Smooth muscle cell (in vitro differentiated cells): ENCODE data around the gene ARHGAP42. TPM values are rescaled to one million over a fixed set of nuclear protein-coding genes. Genes with fewer than 3 reads are reported as not detected.

ENCODE experiments used
- DNase-seq: peaks from one replicate; lab custom pipeline; 2025; ENCODE audit not compliant: unreplicated experiment; lab: John Stamatoyannopoulos, UW
- H2AFZ ChIP-seq: fragments of 200-600 bp; sonication (generic); 2 replicates; pipeline ENCODE4 v1.6.0; 2016; ENCODE audit warnings: antibody characterized with exemption, low read depth, mild to moderate bottlenecking
- H3F3A ChIP-seq: fragments of 200-600 bp; sonication (generic); 2 replicates; pipeline ENCODE4 v1.6.0; 2017; ENCODE audit warnings: antibody characterized with exemption, low read depth
- H3K27ac ChIP-seq: fragments of 200-600 bp; sonication (generic); 2 replicates; pipeline ENCODE4 v1.5.1; 2016; ENCODE audit warnings: low read depth, mild to moderate bottlenecking
- H3K27me3 ChIP-seq: fragments of 200-600 bp; sonication (generic); 2 replicates; pipeline ENCODE4 v1.6.1; 2016; ENCODE audit warnings: low read depth, mild to moderate bottlenecking
- H3K36me3 ChIP-seq: fragments of 200-600 bp; sonication (generic); 2 replicates; pipeline ENCODE4 v1.5.1; 2016; ENCODE audit warnings: low read depth
- H3K4me1 ChIP-seq: fragments of 200-600 bp; sonication (generic); 2 replicates; pipeline ENCODE4 v1.5.1; 2016; ENCODE audit warnings: low read depth
- H3K4me2 ChIP-seq: fragments of 200-600 bp; sonication (generic); 2 replicates; pipeline ENCODE4 v1.6.0; 2016; ENCODE audit warnings: mild to moderate bottlenecking
- H3K4me3 ChIP-seq: fragments of 200-600 bp; sonication (generic); 2 replicates; pipeline ENCODE4 v1.5.1; 2016; ENCODE audit warnings: mild to moderate bottlenecking
- H3K79me2 ChIP-seq: fragments of 200-600 bp; sonication (generic); 2 replicates; pipeline ENCODE4 v1.6.0; 2016; ENCODE audit warnings: low read depth, mild to moderate bottlenecking
- H3K9ac ChIP-seq: fragments of 200-600 bp; sonication (generic); 2 replicates; pipeline ENCODE4 v1.6.0; 2016; ENCODE audit warnings: low read depth
- H3K9me3 ChIP-seq: fragments of 200-600 bp; sonication (generic); replicated peaks from 2 replicates; pipeline ENCODE4 v1.5.1; 2016; ENCODE audit warnings: low read depth
- H4K20me1 ChIP-seq: fragments of 200-600 bp; sonication (generic); 2 replicates; pipeline ENCODE4 v1.6.0; 2016; ENCODE audit warnings: low read depth
- WGBS: methylation state at CpG from one replicate; pipeline ENCODE4 v1.1.7; 2016; ENCODE audit warnings: low lambda C conversion rate; 5-methylcytosine and 5-hydroxymethylcytosine counted together
- polyA plus RNA-seq: library from polyadenylated mRNA; unstranded; fragments of >200 nt; fragmentation: Nextera tagmentation; extraction: Ambion mirVana; gene quantifications from 2 replicates; pipeline ENCODE4 v1.2.1, GENCODE V29; 2016
- total RNA-seq: library from RNA; depleted of rRNA; stranded (reverse); fragments of >200 nt; gene quantifications from 2 replicates; pipeline ENCODE4 v1.2.3, GENCODE V29; 2014
- TF ChIP-seq, protein P1 (sequence below): fragments of 200-600 bp; sonication (generic); IDR thresholded peaks from 2 replicates; pipeline ENCODE4 v1.5.1; 2017; ENCODE audit warnings: borderline replicate concordance, mild to moderate bottlenecking, antibody characterized with exemption; ENCODE audit not compliant: insufficient read depth, poor library complexity, severe bottlenecking

Gene ARHGAP42
- total and polyA plus RNA-seq, 2 experiments from 2014 or later = 12.2 to 53.4 TPM

DNA sequence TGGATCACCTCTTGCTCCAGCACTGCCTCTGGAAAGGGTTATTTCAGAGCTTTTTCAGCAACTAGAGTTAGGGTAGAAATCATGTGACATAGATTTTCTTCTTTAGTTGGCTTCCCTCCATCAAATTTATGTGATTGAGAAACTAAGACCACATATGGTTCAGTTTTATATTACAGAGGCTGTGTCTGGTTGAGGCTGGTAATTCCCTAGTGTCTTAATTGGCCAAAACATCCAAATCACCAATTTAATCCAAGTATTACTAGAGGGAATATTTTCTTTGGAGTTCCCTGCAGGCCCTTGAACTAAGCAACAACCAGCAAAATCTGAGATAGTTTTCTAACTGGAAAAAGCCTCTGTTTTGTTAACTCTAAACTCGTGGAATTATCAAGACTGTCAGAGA, 136.3 kb downstream of the ARHGAP42 start:
- WGBS = 59% methylated on average over 1 of the region's 1 CpG
- H3K4me2 ChIP-seq = peak overlapping the region; percentile 13
- H3K4me3 ChIP-seq = no peak overlapping the region
- TF ChIP-seq, protein P1, sequence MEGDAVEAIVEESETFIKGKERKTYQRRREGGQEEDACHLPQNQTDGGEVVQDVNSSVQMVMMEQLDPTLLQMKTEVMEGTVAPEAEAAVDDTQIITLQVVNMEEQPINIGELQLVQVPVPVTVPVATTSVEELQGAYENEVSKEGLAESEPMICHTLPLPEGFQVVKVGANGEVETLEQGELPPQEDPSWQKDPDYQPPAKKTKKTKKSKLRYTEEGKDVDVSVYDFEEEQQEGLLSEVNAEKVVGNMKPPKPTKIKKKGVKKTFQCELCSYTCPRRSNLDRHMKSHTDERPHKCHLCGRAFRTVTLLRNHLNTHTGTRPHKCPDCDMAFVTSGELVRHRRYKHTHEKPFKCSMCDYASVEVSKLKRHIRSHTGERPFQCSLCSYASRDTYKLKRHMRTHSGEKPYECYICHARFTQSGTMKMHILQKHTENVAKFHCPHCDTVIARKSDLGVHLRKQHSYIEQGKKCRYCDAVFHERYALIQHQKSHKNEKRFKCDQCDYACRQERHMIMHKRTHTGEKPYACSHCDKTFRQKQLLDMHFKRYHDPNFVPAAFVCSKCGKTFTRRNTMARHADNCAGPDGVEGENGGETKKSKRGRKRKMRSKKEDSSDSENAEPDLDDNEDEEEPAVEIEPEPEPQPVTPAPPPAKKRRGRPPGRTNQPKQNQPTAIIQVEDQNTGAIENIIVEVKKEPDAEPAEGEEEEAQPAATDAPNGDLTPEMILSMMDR = no peak
- no peak overlapping the region for H3K9ac ChIP-seq
- H3K9me3 ChIP-seq = no peaks in the 10 kb centered on the region
- H3K27me3 ChIP-seq = no peaks in the 10 kb centered on the region
- no peaks in the 10 kb centered on the region for H3F3A ChIP-seq
- peaks cover 53% of the 10 kb centered on the region for H3K79me2 ChIP-seq
- no peak overlapping the region for H2AFZ ChIP-seq
- H4K20me1 ChIP-seq = no peaks in the 10 kb centered on the region
- no peak for DNase-seq
- H3K27ac ChIP-seq = peak overlapping the region; percentile 15
- peaks cover 55% of the 10 kb centered on the region for H3K4me1 ChIP-seq
- no peaks in the 10 kb centered on the region for H3K36me3 ChIP-seq

DNA sequence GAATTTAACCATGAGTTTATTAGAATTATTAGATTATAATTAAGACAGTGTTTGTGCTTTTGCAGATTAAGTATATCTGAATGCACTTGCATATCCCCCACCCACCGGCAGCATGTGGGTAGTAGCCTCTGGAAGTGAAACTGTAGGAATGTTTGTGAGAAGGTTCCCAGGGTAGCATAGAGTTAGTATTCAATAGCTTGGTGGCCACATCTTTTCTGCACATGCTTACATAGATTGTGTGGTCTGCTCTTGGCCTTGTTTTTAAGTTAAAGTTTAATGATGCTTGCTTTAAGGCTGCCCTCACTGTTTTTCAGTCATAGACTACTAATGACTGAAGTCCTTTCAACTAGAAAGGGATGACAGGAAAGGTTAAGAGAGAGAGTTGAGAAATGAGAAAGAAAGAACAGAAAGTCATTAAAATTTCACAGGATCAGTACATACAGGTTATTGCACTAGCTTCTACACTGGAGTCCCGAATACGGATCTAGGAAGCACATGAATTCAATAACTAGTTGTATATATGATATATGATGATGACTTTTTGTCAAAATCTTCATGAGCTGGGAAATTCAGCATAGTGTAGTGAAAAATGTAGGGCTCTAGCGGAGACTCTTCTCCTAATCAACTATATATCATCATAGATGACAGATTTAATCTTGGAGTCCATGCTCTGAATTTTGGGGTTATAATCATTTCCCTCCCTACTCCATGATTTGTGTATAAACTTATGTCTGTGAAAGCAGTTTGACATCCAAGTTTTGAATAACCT, 137.1 kb downstream of the ARHGAP42 start:
- H3K9ac ChIP-seq = no peak overlapping the region
- H3K36me3 ChIP-seq = no peaks in the 10 kb centered on the region
- no peak for DNase-seq
- no peaks in the 10 kb centered on the region for H4K20me1 ChIP-seq
- no peaks in the 10 kb centered on the region for H3F3A ChIP-seq
- no peak overlapping the region for H2AFZ ChIP-seq
- H3K9me3 ChIP-seq = no peaks in the 10 kb centered on the region
- H3K27me3 ChIP-seq = no peaks in the 10 kb centered on the region
- H3K27ac ChIP-seq = no peak overlapping the region
- peaks cover 53% of the 10 kb centered on the region for H3K79me2 ChIP-seq
- H3K4me1 ChIP-seq = peaks cover 55% of the 10 kb centered on the region
- peak overlapping the region; percentile 13 for H3K4me2 ChIP-seq
- TF ChIP-seq, protein P1 = no peak
- no peak overlapping the region for H3K4me3 ChIP-seq
- WGBS = 91% methylated on average over 4 of the region's 4 CpGs

DNA sequence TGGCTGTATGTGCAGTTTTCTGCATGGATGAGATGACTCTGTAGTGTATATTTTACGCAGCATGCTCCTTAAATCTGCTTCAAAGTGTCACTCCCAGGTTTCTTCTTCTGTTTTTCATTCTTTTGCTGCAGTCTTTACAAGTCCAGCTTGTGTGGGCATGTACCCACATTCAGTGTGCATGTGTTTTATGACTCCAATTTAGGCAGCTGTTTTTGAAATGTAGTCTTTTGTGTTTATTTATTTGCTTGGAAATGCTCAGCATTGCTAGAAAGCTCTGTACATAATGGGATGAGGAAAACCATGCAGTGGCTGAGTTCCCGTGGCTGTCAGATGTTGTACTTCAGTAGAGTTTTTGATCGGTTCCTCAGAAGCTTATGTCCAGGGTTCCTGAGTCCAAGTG, 138.5 kb downstream of the ARHGAP42 start:
- Histone ChIP-seq H3K9me3 (no peaks in the 10 kb centered on the region), H3F3A (no peaks in the 10 kb centered on the region), H3K36me3 (no peaks in the 10 kb centered on the region), H3K27me3 (no peaks in the 10 kb centered on the region), H3K27ac (no peak overlapping the region), H3K4me3 (no peak overlapping the region), H4K20me1 (no peaks in the 10 kb centered on the region), H3K4me2 (peak overlapping the region; percentile 52), H3K9ac (no peak overlapping the region), H2AFZ (no peak overlapping the region), H3K79me2 (peaks cover 51% of the 10 kb centered on the region), H3K4me1 (peaks cover 54% of the 10 kb centered on the region)
- WGBS = 47% methylated on average over 3 of the region's 3 CpGs
- no peak for DNase-seq
- TF ChIP-seq, protein P1 = no peak
